ENCODE results near the gene CRHR1.

The CRHR1 gene

DNA sequence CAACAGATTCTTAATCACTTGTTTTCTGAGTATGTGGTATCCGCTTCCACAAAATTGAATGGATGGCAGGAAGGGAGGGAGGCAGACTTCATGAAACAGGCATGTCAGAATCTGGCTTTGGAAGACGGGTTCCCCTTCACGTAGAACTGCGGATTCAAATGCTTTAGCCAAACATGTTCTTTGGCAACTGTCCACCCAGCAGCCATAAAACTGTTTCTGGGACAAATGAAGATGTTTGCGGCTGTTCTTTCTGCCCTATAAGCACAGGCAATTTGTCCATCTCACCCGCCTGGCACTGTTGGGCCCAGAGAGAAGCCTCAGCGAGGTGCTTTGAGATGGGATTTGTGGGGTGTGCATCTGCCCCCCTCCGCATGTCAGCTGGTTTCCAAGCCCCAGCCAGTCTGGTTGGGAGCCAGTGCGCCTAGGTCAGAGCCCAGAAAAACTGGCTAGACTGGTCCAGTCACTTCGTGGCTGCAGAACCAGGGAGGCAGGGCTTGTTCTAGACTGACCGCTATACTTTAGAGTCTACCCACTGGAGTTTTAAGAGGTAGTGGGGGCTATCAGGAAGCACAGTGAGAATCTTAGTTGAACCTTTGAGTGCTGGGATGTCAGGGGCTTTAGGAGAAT lies 6.3 kb downstream of the CRHR1 start:
- peak; percentile 72 for DNase-seq

- peak; percentile 40 for DNase-seq
Measured at GRCh38 chr17:45791041-45791582, 7.0 kb downstream of the CRHR1 start.

- peak; percentile 54 for DNase-seq
Measured at GRCh38 chr17:45791935-45792334, 7.8 kb downstream of the CRHR1 start.

- no peak for DNase-seq
Measured at GRCh38 chr17:45792437-45792836, 8.3 kb downstream of the CRHR1 start.

GRCh38 chr17:45792995-45793755 lies 9.1 kb downstream of the CRHR1 start:
- DNase-seq: no peak

GRCh38 chr17:45793999-45794540 lies 9.9 kb downstream of the CRHR1 start:
- DNase-seq: no peak

DNA sequence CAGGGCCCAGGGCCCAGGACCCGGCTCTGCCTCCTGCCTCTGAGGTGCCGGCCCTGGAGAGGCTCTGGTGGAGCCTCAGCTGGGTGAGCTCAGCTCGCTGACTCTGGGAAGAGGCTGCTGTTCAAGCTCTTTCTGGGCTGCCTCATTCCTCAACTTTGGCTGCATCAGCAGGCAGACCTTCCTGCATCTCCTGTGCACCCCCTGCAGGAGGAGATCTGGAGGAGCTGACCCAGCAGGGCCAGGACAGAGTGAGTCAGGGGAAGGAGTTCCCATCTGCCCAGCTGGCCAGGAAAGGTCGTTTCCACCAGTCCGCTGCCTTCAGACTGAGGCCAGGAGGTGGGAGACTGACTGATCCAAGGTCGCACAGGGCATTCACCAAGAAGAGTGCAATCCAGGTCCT lies 10.7 kb downstream of the CRHR1 start:
- peak; percentile 29 for DNase-seq

GRCh38 chr17:45800816-45801215 lies 16.7 kb downstream of the CRHR1 start:
- no peak for DNase-seq

GRCh38 chr17:45801421-45801820 lies 17.3 kb downstream of the CRHR1 start:
- no peak for DNase-seq

DNA sequence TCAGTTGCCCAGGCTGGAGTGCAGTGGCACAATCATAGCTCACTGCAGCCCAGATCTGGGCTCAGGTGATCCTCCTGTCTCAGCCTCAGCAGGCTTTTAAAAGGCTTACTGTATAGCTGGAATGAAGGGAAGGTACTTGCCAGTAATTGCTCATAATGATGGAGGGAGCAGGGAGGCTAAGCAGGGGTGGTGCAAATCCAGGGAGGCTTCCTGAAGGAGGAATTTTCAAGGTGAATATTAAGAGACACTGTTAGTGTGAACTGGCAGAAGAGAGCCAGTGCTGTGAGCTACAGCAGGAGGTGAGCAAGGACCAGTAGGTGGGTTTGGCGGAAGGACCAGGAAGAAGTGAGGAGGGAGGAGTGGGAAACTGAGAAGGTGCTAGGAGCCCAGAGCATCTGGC lies 24.7 kb downstream of the CRHR1 start:
- peak; percentile 81 for DNase-seq

GRCh38 chr17:45809499-45809898 lies 25.4 kb downstream of the CRHR1 start:
- DNase-seq: peak; percentile 99

DNA sequence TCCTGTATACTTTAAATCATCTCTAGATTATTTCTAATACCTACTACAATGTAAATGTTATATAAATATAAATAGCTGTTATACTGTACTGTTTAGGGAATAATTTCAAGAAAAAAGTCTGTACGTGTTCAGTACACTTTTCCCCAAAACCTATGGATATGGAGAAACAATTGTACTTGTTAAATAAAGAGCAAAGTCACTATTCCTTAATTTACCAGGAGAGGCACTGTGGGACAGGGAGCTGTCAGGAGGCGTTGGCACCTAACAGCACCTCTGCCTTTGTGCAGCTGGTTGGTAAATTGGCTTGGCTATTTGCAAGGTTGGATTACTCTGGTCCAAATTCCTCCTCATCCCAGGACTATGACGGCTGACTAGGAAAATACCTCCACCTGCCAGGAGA lies 28.0 kb downstream of the CRHR1 start:
- peak; percentile 73 for DNase-seq

DNA sequence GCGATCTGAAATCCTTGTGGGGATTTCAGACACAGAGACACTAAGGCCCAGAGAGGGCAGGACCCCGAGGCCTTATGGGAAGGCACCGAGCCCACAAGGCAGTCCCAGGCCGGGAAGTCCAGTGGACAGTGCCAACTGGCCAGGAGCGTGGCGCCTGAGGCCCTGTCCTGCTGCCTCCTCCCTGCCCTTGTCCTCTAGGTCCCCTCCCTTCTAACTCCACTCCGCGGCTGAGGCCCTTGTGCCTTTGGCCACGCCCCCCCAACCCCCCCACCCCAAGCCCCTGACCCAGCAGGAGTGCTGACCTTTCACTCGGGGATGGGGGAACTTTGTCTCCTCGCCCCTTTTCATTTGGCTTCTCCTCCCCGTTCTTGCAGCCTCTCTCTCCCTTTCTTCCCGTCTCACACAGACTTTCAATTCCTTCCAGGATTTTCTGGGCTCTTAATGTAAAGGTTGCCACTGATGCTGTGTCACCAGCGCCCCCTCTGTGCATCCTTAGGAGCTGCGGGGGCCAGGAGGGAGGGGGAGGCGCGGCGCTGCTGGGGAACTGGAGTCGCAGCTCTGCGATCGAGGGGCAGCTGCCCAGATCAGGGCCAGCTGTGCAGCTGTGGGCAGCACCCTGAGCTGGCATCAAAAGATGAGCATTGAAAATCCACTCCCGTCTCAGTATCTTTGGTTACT lies 29.1 kb downstream of the CRHR1 start:
- DNase-seq: peak; percentile 41

GRCh38 chr17:45814622-45815606 lies 30.8 kb downstream of the CRHR1 start:
- DNase-seq: no peak

DNA sequence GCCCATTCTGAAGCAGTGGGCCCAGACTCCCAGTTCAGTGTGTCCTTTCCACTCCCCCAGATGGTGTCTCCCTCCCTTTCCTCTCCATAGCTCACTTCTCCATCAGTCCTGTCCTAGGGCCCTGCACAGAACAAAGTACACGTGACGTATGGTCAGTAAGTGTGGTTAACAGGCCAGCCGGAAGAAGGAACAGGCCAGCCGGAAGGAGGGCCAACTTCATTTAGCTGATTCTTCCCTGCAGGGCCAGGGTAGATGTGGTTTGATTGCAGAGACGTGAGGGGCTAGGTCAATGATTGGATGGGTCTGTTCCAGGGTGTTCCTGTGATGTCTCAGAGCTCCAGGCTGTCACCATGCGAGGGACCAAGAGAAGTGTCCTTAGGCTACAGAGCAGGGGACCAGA lies 31.6 kb downstream of the CRHR1 start:
- no peak for DNase-seq

DNA sequence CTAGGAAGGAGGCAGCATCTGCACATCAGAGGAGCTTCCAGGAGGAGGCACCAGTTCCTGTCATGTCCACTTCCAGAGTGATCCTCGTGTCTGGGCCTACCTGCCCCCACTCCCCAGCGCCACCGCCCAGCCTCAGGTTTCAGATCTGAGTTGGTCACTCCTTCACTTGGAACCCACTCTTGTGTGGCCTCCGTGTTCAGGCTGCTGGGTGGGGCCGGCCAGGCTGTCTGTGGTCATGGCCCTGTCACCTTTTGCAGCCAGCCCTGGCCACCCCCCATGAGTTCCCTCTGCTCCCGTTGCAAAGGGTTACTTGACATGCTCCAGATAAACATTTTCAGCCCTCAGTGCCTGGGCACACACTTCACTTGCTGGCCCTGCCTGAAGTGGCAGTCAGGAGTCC lies 33.9 kb downstream of the CRHR1 start:
- no peak for DNase-seq

DNA sequence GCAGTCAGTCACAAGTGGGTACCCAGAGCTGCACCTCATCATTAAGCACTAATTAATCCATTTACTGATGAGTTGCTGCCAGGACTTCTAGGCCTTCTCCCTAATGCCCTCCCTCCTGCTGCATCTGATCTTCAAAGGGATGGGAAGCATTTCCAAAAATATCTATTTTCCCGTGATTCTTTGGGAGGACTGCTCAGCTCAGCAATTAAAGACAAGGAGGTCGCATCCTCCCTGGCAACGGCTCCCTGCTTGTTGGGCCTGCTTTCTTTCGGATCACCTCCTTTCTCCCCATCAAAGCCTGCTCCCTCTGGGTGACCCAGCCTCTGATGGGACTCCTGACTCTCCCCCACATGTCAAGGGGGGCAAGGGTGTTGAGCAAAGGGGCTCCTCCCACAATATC lies 34.6 kb downstream of the CRHR1 start:
- DNase-seq: no peak

DNA sequence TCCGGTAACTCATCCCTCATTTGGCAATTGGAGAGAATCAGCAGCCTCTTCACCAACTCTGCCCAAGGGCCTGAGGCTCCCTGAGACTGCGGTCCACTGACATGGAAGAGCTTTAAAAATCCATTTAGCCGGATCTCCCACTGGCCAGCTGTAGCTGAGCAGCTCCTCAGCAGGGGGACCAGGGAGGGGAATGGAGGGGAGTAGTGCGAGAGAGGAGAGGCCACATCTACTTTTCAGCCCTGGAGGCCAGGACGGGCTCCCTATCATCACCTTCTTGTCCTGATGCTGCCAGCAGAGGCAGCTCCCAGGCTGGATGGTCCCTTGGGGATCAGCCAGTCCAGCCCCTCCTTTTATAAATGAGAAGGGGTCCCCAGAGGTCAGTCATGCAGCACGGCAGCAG lies 35.5 kb downstream of the CRHR1 start:
- peak; percentile 22 for DNase-seq

DNA sequence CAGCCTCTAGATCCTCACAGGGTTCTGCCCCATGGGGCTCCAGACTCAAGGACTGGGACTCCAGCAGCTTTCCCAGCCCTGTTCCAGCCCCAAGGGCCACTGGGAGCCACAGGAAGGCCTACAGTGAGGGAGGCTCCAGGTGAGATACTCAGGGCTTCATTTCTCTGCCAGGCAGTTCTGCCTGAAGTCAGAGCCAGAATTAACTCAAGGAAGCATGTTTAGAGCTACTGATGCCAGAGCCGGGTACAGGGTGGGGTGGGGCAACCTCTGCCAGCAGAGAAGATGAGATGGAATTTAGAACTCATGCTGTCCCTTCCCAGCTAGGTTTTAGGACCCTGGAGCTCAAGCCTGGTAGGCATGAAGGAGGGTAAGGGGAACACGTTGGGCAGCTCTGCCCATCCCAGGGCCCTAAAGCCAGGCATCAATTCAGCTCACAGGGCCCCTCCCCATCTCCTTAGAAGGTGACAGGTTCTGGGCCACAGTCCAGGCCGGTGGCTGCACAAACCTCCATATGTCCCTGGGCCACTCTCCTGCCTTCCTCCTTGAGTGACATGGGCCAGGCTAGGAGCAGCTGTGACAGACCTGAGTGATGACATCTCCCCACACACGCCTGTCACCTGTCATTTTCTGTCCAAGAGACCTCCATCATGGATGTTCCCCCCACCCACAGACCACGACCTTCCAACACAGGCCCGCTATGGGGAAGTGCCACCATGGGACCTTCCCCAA lies 36.1 kb downstream of the CRHR1 start:
- no peak for DNase-seq

DNA sequence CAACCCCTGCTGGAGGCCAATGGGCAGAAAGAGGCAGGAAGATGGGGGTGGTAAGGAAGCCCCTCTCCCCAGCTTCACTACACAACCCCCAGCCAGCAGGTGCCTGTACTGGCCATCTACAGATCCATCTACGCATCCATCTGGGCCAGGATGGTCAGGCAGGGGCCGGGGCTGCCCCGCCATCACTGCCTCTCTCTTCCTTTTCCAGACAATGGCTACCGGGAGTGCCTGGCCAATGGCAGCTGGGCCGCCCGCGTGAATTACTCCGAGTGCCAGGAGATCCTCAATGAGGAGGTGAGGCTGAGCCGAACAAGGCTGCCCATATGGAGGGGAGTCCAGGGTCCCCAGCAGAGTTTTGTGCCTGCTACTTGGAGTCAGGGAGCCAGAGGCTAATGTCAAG lies 37.0 kb downstream of the CRHR1 start:
- DNase-seq: no peak

GRCh38 chr17:45823598-45823997 lies 39.5 kb downstream of the CRHR1 start:
- no peak for DNase-seq

DNA sequence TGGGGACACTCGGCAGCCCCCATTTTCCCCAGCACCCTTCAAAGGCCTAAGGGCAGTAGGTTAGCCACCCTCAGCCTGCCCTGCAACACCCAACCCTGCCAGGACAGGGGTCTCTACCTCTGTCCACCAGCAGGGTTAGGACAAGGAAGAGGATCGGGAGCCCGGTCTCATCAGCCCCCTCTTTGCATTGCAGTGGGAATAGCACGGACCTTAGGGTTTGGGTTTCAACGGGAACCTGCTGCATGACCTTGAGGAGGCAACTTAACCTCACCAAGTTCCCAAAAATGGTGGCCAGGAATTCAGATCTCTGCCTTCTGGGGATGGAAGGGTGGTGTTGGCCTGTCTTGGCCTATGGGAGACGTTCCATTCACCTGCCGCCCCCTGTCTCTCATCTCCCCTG lies 40.4 kb downstream of the CRHR1 start:
- DNase-seq: no peak
